Activated CD8-positive, alpha-beta memory T cell treated with anti-CD3 and anti-CD28 coated beads for 24 hours (primary cell): Measurements from ENCODE around the gene APBB2.

Experiments
- DNase-seq: peaks from one replicate; pipeline ENCODE4 v3.0.0-alpha.2; 2020

The APBB2 gene

DNA sequence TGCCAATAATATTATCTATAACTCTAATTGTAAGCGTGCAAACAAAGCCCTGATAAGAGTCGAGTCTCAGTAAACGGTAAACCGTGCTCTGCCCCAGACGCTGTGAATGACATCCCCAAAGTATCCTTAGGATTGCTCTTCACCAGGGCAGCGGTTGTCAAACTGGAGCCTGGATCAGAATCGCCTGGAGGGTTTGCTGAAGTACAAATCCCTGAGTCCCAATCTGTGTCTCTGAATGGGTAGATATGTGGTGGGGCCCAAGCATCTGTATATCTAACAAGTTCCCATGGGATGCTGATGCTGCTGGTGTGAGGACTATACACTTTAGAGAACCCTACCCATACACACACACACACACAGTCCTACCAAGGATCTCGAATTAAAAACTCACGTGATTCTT lies 813 bp upstream of the APBB2 start:
- no peak for DNase-seq

- no peak for DNase-seq
Measured at GRCh38 chr4:41214825-41215146, 444 bp upstream of the APBB2 start.

- no peak for DNase-seq
Measured at GRCh38 chr4:41213625-41214135, 662 bp downstream of the APBB2 start.

GRCh38 chr4:41212616-41213203 lies 1.6 kb downstream of the APBB2 start:
- no peak for DNase-seq

- DNase-seq: no peak
Measured at GRCh38 chr4:41211951-41212615, 2.3 kb downstream of the APBB2 start.

DNA sequence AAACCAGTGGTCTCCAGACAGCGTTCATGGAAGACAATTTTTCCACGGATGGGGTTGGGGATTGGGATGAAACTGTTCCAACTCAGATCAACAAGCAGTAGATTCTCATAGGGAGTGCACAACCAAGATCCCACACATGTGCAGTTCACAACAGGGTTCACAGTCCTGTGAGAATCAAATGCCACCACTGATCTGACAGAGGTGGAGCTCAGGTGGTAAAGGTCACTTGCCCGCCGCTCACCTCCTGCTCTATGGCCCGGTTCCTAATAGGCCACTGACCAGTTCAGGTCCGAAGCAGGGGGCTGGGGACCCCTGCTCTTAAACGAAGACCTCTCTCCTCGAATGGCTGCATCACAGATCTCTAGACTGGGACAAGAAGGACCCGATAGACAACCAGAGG lies 4.4 kb downstream of the APBB2 start:
- no peak for DNase-seq

GRCh38 chr4:41209187-41209586 lies 5.2 kb downstream of the APBB2 start:
- no peak for DNase-seq

GRCh38 chr4:41207291-41207831 lies 7.0 kb downstream of the APBB2 start:
- no peak for DNase-seq

GRCh38 chr4:41205854-41206460 lies 8.4 kb downstream of the APBB2 start:
- no peak for DNase-seq

GRCh38 chr4:41205130-41205529 lies 9.2 kb downstream of the APBB2 start:
- no peak for DNase-seq

DNA sequence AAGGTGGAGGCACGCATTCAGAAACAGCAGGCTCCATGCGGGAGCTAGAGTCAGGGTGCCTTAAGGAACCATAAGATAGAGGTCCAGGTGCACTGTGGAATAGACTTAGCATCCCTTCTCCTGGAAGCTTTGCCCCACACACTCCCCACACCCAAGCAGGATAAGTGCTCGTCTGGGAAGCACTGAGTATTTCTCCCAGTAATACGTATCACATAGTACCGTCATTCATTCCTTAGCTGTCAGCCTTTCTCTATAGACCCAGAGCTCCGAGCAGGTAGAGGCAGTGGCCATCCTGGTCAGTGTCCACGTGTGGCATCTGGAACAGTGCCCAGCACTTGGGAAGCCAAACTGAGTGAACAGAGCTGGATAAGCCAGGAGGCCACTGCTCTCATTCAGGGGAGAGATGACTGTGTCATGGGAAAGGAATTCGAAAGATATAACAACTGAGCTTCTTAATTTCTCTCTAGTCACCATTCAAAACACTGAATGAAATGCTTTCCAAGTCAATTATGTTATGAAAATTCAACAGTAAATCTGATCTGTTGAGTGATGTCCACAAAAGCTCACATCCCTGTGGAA lies 9.9 kb downstream of the APBB2 start:
- no peak for DNase-seq

DNA sequence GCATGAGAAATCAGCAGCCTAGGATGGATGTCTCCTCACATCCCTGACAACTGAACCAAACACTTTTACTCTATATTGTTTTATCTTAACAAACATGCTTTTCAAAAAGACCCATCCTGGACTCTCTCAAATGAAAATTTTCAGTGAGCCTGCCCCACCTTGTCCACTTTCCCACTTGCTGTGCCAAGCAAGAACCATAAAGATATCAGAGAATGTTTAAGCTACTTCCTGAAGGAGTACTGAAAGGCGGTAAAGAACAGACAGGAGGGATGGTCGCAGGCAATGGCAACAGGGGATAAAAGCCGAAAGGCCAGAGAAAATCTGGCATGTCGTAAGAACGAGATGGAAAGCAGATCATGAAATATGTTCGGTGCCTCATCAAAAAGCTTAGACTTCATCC lies 10.5 kb downstream of the APBB2 start:
- DNase-seq: no peak

- DNase-seq: no peak
Measured at GRCh38 chr4:41202820-41203568, 11.3 kb downstream of the APBB2 start.

GRCh38 chr4:41202356-41202755 lies 12.0 kb downstream of the APBB2 start:
- DNase-seq: no peak

- DNase-seq: no peak
Measured at GRCh38 chr4:41200486-41201017, 13.8 kb downstream of the APBB2 start.

DNA sequence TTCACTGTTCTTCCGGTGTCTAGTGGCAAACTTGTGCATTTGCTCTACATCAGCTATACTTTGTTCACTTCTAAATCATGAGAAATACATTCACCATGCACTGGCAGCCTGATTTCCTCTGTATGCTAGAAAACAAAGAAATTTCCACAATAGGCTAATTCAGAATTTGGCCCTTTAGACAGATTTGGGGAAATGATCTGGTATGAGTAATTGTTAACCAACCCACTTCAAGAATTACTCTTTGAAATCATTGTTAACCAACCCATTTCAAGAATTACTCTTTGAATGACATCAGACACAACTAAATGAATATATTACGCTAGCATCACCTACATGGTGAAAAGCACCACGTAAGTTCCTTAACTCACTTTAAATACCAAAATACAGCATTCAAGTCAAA lies 14.6 kb downstream of the APBB2 start:
- no peak for DNase-seq

DNA sequence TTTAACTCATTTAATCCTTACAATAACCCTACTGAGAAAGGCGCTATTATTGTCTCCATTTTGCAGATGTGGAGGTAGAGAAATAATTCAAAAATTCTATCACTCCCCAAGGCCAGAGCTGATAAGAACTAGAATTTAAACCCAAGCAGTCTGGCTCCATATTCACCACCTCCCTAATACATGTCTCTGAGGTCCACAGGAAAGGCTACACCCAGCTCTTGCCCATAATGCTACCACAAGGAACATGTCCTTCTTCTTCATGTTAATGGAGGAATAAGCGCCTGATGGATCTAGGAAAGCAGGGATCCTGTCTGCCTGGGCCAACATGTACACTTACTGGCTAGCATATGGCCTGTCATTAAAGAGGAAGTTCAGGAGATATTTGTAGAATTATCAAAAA lies 16.3 kb downstream of the APBB2 start:
- no peak for DNase-seq

DNA sequence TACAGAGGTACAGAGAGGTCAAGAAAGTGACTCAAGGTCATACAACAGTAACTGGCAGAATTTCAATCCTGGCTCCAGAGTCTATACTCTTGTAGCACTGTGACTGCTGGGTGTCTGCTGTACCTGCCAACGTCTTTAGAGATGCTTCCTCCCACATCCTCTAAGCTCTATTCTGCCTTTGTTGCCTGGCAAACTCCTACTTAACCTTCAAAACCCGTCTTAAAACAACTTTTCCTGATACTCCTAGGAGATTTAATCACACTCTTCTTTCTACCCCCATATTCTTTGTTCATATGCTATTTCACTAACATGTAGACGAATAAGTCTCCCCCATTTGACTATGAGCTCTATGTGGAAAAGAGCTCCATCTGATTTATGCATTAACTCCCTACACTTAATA lies 16.8 kb downstream of the APBB2 start:
- no peak for DNase-seq

DNA sequence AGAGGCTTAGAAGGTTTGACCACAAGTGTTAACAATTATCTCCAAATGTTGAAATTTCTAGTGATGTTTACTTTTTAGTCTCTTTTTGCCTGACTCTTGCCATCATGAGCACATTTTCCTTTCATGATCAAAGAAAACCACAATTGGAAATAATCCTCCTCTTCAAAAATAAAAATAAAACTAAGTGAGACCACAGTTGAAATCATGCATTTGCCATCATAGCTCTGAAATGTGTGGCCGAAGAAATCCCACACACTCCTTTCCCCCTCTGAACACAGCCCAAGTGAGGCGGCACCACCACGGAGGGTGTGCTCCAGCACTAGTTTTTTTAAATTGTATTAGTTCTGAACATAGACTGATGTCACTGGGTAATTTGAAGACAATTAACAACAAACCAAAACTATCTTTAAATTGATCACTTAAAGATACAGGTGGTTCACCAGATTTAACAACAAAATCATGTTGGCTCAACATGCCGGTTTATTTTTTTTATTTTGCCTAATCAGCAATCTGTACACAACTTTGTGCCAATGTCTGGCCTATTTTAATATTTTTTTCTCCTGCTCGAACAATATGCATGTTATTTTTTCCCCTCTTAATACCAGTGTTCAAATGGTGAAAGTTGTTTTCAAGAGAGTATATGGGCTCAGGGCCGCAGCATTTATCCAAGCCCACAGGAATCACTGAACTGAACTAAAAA lies 17.6 kb downstream of the APBB2 start:
- no peak for DNase-seq

GRCh38 chr4:41192136-41192535 lies 22.2 kb downstream of the APBB2 start:
- DNase-seq: no peak

- DNase-seq: no peak
Measured at GRCh38 chr4:41189666-41190065, 24.7 kb downstream of the APBB2 start.

DNA sequence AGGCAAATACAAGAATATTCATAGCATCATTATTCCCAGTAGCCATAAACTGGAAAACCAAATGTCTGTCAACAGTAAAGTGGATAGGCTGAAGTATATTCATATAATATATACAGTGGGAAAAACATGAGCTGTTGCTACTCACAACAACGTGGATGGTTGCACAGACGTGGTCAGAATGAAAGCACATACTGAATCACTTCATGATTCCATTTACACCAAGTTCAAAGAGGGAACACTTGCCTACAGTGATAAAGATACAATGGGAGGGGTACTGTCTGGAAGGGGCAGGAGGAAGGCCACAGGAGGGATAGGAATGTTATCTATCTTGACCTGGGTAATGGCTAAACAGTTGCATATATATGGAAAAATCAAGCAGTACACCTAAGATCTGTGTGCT lies 25.3 kb downstream of the APBB2 start:
- DNase-seq: no peak
